HT1080 (cell line): ENCODE measurements around the gene VASN. TPM values are rescaled to one million over a fixed set of nuclear protein-coding genes. Genes with fewer than 3 reads are reported as not detected.
"Not testable (repeated sequence)": the region's sequence is repeated elsewhere in the genome, so short reads cannot be mapped to it uniquely, and the experiment has no call there.

ENCODE experiments used
- DNase-seq: peaks from one replicate; pipeline ENCODE4 v3.0.0-alpha.2; 2015; ENCODE audit warnings: low read depth
- total RNA-seq: library from RNA; depleted of rRNA; stranded (reverse); fragments of >200 nt; shearing (Covaris generic); gene quantifications from 2 replicates; pipeline ENCODE4 v1.2.3, GENCODE V29; 2014

Gene VASN
- total RNA-seq, 1 experiment from 2014 or later, result 3.4 TPM

DNA sequence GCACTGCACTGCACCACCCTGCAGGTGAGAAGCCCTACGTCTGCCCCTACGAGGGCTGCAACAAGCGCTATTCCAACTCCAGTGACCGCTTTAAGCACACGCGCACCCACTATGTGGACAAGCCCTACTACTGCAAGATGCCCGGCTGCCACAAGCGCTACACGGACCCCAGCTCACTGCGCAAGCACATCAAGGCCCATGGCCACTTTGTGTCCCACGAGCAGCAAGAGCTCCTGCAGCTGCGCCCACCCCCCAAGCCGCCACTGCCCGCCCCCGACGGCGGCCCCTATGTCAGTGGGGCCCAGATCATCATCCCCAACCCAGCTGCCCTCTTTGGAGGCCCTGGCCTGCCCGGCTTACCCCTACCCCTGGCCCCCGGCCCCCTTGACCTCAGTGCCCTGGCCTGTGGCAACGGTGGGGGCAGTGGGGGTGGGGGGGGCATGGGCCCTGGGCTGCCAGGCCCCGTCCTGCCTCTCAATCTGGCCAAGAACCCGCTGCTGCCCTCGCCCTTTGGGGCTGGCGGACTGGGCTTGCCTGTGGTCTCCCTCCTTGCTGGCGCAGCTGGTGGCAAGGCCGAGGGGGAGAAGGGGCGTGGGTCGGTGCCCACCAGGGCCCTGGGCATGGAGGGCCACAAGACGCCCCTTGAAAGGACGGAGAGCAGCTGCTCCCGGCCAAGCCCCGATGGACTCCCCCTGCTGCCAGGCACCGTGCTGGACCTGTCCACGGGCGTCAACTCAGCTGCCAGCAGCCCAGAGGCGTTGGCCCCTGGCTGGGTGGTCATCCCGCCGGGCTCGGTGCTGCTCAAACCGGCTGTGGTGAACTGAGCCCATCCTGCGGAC, 34.7 kb upstream of the VASN start:
- DNase-seq, result no peak

DNA sequence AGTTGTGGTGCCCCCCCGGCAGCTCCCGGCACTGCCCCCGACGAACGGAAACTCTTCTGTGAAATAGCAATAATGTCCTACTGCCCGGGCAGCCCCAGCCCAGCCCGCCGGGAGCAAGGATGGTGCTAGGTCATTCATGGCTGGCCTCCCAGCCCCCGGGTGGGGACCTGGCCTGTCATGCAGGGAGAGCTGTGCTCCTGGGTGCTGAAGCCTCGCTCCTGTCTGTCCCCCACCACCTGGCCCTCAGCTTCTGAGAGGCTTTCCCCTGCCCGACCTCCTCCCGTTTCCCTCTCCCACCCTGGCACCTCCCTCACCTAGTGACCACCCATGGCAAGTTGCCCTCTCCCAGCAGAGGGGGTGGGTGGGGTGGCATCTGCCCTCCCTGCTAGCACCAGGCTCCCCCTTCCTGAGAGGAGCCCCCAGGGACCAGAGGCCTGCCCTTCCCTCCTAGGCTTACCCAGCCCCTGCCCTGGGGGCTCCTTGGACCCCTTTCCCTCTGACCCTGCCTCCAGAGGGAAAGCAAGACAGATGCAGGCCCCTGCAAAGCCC, 34.0 kb upstream of the VASN start:
- no peak for DNase-seq

DNA sequence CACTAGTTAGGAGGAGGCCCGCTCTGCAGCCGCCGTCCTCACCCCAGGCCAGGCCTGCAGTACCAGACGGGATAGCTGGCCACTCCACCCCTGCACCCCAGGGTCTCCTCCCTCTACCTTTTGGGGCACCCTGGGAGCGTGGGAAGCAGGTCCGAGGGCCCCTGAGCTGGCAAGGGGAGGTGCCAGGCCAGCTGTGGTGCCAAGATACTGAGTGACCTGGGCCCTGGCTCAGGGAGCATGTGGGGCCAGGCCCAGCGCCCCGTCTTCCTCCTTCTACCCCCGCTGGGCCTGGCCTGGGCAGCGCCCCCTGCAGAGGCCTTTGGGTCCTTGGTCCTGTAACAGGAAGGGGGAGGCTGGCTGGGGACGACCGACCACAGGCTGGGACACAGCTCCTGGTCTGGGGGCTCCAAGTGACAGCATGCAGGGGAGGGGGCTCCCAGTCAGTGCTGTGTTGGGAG, 33.5 kb upstream of the VASN start:
- no peak for DNase-seq

DNA sequence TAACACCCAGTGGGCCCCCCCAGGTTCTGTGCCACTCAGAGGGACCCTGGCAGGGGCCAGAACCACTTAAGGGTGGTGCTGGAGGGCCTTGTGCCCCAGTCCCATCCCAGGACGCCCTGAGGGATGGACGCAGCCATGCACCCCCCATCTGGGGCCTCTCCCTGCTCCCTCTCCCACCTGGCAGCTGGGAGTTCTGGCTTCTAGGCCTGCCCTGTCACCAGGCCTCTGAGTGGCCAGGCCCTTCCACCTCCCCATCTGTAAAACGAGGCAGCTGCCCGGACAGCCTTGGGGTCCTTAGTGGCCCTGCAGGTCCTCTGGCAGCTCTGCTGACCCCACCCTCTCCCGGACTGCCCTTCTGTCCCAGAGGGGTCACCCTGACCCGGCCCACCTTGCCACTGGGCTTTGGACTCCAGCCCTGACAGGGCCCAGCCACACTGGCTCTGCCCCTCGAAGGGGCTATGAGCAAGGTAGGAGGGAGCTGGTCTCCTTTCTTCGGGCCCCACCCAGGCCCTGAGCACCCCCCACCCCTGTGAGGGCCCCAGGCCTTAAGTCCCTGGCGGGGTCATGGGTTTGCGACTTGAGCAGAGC, 32.8 kb upstream of the VASN start:
- DNase-seq, result no peak

DNA sequence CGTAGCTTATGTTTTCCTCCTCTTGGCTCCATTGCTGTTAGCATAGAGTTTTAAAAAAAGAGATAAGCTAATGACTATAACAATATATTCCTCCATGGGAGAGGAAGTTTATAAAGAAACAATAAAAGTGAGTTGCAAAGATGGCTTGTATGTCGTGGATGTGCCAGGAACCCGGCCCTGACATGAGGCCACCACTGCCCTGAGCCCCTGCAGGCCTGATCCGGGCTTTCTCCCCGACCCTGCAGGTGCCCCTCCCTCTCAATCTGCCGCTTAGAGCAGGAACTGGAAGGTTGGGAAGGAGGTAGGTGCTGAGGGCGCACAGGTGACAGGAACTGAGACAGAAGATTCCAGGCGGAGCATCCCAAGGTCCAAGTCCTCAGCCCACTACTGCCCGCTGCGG, 32.2 kb upstream of the VASN start:
- DNase-seq, result no peak

DNA sequence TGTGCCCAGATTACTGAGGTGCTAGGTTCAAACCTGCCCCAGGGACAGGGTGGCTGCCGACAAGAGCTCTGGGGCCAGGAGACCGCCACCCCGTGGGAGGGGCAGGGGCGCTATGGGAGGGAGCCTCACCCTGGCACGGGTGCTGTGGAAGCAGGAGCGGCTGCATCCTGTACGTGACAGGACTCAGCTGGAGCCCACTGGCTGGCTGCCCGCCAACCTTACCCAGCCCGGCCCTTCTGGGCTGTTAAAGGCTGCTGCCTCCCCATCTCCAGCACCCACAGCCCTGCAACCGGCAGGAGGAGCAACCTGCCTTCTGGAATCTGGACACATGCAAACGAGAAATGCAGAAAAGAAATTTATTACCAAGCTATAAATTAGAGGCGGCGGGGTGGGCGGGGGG, 31.7 kb upstream of the VASN start:
- DNase-seq, result no peak

DNA sequence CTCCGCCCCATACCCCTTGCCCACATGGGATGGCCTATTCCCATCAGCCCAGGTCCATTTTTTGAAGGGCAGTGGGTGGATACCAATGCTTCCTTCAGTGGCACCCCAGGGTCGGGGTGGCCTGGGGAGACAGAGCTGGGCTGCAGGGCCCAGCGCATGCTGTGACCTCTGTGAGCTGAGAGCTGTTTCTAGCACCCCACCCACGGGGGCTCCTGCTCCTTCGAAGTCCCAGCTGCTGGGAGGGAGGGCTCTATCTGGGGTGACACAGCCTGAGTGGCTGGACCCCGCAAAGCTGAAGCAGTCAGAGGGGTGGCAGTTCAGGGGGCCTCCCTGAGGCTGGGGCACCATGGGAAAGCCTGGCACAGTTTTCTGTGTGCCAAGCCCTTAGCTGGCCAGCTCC, 31.2 kb upstream of the VASN start:
- no peak for DNase-seq

DNA sequence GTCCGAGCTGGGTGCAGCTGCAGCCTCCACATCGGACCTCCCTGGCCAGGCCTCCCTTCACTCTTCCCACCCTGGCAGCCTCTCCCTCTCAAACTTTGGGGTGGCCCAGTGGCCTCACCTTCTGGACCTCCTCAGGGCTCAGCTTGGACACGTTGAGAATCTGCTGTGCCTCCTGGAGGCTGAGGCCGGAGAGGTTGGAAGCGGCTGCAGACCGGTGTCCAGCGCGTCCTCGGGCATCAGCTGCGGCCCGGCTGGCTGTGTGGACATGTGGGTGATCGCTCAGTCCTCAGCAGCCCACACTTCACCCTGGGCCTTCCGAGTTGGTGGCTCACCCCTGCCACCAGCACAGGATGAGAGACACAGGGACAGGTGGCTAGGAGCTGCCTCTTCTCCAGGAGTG, 30.4 kb upstream of the VASN start:
- DNase-seq, result no peak

DNA sequence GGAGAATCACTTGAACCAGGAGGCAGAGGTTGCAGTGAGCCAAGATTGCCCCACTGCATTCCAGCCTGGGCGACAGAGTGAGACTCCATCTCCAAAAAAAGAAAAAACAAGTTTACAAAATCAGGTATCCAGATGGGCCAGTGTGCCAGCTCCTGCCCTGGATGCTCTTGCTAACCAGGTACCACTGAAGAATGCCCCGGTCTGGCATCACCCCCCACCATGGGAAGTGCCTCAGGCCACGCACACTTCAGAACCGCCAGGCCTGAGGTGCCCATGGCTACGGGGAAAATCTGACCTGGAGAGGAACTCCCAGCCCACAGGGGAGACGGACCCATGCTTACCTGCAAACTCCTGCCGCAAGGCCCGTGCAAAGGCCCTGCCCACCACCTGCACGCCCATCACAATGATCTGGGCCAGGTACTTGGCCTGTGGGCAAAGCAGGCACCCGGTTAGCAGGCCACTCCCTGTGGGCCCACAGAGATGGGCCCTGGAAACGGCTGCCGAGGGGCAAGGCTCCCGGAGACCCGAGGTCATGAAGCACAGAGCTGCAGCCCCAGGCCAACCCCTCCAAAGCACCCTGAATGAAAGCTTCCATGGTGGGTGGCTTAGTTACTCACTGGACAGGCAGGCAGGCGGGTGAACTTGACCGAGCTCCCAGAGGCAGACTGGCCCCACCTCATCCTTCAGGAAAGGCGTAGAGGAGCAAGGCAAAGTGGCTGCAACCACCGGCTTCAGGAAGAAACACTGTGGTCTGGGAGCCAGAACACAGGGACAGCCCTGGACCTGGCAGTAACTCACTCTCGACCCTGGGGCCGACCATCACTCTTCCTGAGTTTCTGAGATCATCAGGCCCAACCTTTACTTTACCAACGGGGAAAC, 28.5 kb upstream of the VASN start:
- no peak for DNase-seq

DNA sequence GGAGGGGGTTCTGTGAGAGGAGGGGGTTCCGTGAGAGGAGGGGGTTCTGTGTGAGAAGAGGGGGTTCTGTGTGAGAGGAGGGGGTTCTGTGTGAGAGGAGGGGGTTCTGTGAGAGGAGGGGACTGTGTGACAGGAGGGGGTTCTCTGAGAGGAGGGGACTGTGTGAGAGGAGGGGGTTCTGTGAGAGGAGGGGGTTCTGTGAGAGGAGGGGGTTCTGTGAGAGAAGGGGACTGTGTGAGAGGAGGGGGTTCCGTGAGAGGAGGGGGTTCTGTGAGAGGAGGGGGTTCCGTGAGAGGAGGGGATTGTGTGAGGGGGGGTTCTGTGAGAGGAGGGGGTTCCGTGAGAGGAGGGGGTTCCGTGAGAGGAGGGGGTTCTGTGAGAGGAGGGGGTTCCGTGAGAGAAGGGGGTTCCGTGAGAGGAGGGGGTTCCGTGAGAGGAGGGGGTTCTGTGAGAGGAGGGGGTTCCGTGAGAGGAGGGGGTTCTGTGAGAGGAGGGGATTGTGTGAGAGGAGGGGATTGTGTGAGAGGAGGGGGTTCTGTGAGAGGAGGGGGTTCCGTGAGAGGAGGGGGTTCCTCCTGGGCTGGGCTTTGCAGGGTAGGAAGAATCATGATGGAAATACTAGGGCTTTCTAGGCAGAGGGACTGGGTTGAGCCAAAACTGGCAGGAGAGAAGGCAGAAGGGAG, 27.2 kb upstream of the VASN start:
- DNase-seq, result not testable (repeated sequence)

DNA sequence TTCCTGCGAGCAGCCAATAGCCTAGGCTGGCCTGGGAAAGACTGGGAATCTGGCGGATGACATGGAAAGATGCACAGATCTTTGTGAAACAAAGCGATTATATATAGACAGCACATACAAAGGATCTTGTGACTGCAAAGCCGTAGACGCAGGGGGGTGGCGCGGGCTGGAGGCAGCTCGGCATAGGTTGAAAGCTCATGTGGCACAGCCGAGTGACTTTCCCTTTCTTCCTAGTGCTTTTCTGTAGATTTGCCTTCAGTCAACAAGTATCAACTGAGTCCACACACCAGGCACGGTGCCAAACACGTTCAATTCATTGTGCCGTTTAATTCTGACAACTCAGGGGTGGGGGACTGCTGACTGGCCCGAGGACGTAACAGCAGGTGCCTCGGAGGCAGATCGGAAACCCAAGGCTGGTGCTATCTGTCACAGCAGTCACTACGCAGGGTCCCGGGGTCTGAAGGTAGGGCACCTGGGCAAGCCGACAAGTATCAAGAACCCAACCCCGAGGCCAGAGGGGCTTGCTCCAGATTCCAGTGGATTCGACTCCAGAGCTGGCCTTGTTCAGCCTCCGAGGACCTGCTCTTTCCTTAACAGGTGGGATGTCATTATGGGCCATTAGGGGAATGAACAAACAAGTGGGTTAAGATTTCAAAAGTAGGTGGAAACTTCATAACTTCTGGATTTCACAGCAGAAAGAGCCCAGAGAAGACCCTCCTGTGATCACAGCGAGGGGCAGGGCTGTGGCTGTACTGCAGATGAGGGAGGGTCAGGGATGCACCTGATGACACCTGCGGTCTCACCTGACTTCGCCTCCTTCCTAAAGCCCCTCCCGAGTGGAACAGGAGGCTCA, 26.4 kb upstream of the VASN start:
- no peak for DNase-seq

DNA sequence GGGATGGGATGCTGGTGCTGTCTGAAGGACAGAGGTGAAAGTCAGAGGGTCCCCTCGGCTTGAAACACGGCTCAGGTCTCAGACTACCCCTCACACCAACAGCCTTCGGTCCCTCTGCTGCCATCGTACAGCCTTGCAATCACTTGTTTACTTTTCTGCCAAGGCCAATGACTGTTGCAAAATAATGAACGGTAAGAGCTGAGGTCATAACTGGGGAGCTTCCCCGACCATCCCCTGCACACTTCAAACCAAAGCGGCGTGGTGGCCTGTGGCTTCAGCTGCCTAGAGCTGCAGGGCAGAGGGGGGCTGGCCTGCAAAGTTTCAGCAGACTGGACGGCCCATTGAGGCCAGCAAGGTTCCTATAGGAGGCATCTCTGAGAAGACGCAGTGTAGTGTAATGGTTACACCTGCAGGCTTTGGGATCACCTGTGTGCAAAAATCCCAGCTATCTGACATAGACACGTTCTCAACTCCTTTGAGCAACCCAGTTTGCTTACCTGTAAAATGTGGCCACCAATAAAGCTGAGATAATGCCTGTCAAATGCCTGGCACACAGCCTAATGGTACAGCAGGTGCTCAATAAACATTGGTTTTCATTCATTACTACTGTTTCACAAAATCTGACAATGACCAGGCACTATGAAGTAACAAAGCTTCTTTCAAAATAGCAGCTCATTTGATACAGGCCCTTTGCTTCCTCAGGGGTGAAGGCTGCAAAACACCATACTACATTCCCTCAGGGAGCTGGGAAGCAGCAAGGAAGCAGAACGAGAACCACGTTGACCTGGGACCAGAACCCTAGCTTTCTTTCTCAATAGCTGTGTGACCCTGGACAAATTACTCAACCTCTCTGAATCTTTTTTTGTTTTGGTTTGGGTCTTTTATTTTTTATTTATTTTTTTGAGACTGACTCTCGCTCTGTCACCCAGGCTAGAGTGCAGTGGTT, 25.5 kb upstream of the VASN start:
- no peak for DNase-seq

DNA sequence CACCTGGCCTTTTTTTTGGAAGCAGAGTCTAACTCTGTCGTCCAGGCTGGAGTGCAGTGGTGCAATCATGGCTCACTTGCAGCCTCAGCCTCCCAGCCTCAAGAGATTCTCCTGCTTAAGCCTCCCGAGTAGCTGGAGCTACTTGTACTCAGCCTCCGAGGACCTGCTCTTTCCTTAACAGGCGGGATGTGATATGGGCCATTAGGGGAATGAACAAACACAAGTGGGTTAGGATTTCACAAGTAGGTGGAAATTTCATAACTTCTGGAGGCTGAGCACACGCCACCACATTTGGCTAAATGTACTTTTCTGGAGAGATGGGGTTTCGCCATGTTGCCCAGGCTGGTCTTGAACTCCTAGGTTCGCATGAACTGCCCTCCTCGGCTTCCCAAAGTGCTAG, 24.6 kb upstream of the VASN start:
- no peak for DNase-seq

DNA sequence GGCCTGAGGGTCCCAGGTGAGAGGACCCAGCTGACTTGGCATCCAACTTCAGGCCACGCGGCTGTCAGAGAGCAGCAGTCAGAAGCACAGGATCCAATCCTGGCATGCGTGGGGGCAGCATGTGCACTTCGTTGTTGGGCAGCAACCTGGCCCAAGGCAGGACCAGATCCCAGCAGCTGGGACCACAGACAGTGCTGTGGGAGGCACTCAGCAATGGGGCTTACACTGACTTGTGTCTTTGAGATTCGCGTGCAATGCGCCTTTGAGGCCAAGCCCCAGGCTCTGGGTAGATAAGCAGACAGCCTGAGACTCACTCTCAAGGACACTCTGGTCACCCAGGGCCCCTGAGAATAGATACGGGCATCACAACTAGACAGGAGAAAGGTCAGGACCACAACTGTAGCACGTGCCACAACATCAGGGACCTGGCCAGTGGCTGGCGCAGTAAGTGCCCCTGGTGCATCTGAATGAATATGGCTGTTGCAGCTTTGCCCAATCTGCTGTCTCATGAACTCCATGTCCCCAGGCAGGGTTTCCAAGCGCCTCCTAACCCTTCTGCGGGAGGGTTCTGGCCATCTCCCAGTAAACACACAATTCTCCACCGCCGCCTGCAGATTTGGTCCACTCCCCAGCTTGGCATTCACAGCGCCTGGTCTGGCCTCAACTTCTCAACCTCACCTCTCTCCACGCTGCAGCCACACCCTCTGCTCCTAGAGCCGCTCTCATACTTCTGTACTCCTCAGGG, 23.7 kb upstream of the VASN start:
- no peak for DNase-seq

DNA sequence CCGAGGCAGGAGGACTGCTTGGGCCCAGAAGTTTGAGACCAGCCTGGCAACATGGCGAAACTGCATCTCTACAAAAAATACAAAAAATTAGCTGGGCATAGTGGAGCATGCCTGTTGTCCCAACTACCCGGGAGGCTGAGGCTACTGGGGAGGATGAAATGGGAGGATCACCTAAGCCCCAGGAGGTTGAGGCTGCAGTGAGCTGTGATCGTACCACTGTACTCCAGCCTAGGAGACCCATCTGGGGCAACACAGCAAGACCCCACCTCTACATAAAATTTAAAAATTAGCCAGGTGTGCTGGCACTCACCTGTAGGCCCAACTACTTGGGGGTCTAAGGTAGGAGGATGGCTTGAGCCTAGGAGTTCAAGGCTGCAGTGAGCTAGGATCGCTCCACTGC, 22.3 kb upstream of the VASN start:
- DNase-seq, result no peak

DNA sequence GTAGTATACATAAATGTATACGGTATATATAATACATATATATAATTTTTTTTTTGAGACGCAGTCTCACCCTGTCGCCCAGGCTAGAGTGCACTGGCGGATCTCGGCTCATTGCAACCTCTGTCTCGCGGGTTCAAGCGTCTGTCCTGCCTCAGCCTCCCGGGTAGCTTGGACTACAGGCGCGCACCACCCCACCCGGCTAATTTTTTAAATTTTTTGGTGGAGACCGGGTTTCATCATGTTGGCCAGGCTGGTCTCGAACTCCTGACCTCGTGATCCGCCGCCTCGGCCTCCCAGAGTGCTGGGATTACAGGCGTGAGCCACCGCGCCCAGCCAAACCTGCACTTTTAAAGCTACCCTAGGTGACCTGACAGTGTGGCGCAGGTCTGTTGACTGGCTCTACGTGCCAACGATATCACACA, 21.3 kb upstream of the VASN start:
- DNase-seq, result no peak

DNA sequence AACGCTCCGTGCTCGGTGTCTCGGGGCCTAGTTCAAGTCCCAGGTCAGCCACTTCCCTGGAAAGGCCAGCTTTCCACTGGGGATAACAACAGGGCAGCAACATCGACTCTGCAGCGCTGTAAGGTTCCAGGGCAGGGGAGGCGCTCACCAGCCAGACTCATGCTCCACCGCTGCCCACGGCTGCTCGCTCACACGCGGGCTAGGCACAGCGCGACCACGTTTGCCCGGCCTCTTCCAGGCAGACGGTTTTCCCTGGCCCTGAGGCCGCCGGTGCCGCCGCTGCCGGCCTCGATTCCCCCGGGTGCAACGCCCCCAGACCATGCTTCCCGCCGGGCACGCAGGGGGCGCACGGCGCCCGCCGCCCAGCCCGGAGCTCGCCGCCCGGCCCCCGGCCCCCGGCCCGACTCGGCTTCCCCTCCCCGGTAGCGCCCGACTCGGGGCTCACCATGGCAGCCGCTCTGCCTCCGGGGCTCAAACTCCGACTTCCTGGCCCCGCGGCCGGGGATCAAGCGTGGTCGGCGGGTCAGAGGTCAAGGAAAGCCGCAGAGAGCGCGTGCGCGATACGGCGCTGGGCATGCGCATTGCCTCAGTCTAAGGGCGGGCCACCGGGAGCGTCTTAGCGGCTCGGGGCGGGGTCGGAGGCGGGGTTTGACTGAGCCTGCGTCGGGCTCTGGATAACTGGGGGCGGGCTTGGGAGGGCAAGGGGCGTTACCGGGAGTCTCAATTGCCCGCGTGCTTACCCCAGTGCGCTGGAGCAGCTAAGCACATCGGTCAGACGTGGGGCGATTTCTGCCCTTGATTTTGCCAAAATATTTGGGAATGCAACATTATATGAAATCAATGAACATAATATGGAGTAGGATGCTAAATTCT, 20.6 kb upstream of the VASN start, which contains the start of gene PAM16:
Gene PAM16 (minus strand): TSS at position 535 of the 873 bp plus-strand sequence. CDS start 87 bp downstream, at position 448.
- DNase-seq, result peak; percentile 89
